ENCODE results near the gene ARAP1.

DNA sequence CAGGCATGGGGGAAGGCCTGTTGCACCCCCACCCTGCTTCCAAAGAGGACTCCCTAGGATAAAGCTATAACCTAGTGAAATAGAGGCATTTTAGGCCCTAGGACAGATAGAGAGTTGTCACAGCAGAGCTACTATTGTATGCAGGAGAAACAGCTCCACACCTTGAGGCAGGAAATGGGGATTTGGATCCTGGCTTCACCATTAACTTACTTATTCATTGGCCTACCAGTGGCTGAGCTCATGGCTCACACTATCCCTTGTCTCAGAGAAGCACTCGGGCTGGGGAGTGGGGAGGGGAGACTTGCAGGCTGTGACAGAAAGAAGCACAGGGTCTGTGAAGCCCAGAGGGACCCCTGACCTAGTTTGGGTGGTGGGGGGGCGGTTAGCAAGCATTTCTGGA, 77.0 kb downstream of the ARAP1 start:
- TF ChIP-seq TAF1 (IDR thresholded peaks at IDR 0.05; ENCODE audit: low read depth, low read length) (no peak), POLR2A (IDR thresholded peaks at IDR 0.05; ENCODE audit: low read depth, low read length) (no peak)
